ENCODE results near the gene PPM1E.

PPM1E gene

DNA sequence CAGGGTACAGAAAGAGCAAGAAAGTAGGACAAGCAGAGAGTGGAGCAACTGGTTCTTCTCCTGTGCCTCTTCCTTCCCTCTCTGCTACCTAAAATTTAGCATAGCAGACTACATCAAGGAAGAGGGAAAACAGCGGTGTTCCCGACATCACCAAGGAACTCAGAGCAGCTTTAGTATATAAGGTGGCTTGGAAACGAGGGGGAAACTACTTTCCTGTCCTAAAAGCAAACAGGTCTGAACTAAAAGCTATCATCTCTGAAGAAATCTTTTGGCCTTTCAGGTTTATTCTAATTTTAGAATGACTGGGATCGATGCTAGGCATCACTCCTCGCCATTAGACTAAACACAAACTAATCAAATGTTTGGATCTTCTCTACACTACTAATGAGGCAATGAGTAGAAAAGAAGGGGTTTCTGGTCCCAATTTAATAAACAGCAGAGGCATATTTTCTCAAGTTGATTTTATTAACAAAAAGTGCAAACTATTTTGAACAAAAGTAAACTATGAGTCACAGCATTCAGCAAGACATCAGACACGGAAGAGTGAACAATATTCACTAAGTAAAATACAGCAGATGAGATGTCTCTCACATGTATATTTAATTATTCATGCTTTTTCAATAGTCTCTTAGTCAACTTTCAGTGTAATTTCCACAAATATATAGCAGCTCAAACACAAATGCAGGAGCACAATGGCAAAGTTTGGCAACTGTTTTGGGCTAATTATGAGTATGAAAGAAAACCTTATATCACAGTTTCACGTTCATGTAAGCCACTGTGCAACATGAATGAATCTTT, 242.3 kb downstream of the PPM1E start:
- DNase-seq (ENCODE audit: extremely low spot score): no peak
- TF ChIP-seq FOXM1 (IDR thresholded peaks at IDR 0.05; ENCODE audit: borderline replicate concordance) (no peak), ZNF384 (IDR thresholded peaks at IDR 0.05) (no peak), PKNOX1 (IDR thresholded peaks at IDR 0.05) (no peak), BHLHE40 (IDR thresholded peaks at IDR 0.05; ENCODE audit: borderline replicate concordance) (no peak), FOXA1 (IDR thresholded peaks at IDR 0.05) (no peak), NFRKB (IDR thresholded peaks at IDR 0.05) (no peak), ARNT (IDR thresholded peaks at IDR 0.05) (no peak), CTBP1 (IDR thresholded peaks at IDR 0.05; ENCODE audit: borderline replicate concordance) (no peak), ELF4 (IDR thresholded peaks at IDR 0.05) (no peak), LEF1 (IDR thresholded peaks at IDR 0.05; ENCODE audit: borderline replicate concordance) (no peak), L3MBTL2 (conservative IDR thresholded peaks at IDR 0.05) (no peak), SP1 (IDR thresholded peaks at IDR 0.05) (no peak), SUZ12 (IDR thresholded peaks at IDR 0.05) (no peak)
- CTCF ChIA-PET: no interaction called here
- POLR2A ChIA-PET: no interaction called here

- no peak for DNase-seq (ENCODE audit: extremely low spot score)
- POLR2A ChIA-PET: no interaction called here
- CTCF ChIA-PET: no interaction called here
- TF ChIP-seq TARDBP (IDR thresholded peaks at IDR 0.05) (no peak), SP1 (IDR thresholded peaks at IDR 0.05) (no peak), PKNOX1 (IDR thresholded peaks at IDR 0.05) (no peak), ARNT (IDR thresholded peaks at IDR 0.05) (no peak)
These were observed 243.2 kb downstream of the PPM1E start for GRCh38 chr17:58998871-58999270.

- POLR2A ChIA-PET: no interaction called here
- CTCF ChIA-PET: no interaction called here
- no peak for TF ChIP-seq SUZ12 (IDR thresholded peaks at IDR 0.05)
- no peak for TF ChIP-seq HDGF (IDR thresholded peaks at IDR 0.05; ENCODE audit: borderline replicate concordance)
- TF ChIP-seq ARNT (IDR thresholded peaks at IDR 0.05): no peak
- TF ChIP-seq FOXM1 (IDR thresholded peaks at IDR 0.05; ENCODE audit: borderline replicate concordance): no peak
- TF ChIP-seq ELF4 (IDR thresholded peaks at IDR 0.05): no peak
- no peak for TF ChIP-seq CTBP1 (IDR thresholded peaks at IDR 0.05; ENCODE audit: borderline replicate concordance)
- TF ChIP-seq LEF1 (IDR thresholded peaks at IDR 0.05; ENCODE audit: borderline replicate concordance): no peak
- no peak for TF ChIP-seq FOXA1 (IDR thresholded peaks at IDR 0.05)
- no peak for DNase-seq (ENCODE audit: extremely low spot score)
These were observed 243.8 kb downstream of the PPM1E start for GRCh38 chr17:58999500-58999899.

DNA sequence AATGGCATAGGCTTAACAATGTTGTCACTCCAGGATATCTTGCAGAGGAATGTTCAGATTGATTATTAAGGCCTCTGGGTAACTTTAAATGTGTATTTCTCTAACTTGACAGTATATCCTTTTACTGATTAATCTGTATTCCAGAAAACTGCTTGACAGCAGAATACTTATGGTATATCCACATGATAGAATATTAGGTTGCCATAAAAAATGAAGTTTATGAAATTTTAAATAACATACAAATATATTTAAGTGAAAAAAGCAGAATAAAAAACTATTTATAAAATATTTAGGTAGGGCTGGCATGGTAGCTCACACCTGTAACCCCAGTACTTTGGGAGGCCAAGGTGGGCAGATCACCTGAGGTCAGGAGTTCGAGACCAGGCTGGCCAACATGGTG, 244.4 kb downstream of the PPM1E start:
- ChIA-PET POLR2A (no interaction called here), CTCF (interaction anchor here (0.6 kb wide), 1 partner anchor 287 kb away, joined by 3 read pairs; no protein-coding TSS in a partner anchor)
- DNase-seq (ENCODE audit: extremely low spot score): no peak
- TF ChIP-seq SP1 (IDR thresholded peaks at IDR 0.05) (no peak), ELF4 (IDR thresholded peaks at IDR 0.05) (no peak), FOXM1 (IDR thresholded peaks at IDR 0.05; ENCODE audit: borderline replicate concordance) (no peak), LEF1 (IDR thresholded peaks at IDR 0.05; ENCODE audit: borderline replicate concordance) (no peak), ZNF384 (IDR thresholded peaks at IDR 0.05) (no peak), TARDBP (IDR thresholded peaks at IDR 0.05) (no peak), PKNOX1 (IDR thresholded peaks at IDR 0.05) (no peak), NFRKB (IDR thresholded peaks at IDR 0.05) (no peak), HDGF (IDR thresholded peaks at IDR 0.05; ENCODE audit: borderline replicate concordance) (no peak), ARNT (IDR thresholded peaks at IDR 0.05) (no peak), L3MBTL2 (conservative IDR thresholded peaks at IDR 0.05) (no peak)

DNA sequence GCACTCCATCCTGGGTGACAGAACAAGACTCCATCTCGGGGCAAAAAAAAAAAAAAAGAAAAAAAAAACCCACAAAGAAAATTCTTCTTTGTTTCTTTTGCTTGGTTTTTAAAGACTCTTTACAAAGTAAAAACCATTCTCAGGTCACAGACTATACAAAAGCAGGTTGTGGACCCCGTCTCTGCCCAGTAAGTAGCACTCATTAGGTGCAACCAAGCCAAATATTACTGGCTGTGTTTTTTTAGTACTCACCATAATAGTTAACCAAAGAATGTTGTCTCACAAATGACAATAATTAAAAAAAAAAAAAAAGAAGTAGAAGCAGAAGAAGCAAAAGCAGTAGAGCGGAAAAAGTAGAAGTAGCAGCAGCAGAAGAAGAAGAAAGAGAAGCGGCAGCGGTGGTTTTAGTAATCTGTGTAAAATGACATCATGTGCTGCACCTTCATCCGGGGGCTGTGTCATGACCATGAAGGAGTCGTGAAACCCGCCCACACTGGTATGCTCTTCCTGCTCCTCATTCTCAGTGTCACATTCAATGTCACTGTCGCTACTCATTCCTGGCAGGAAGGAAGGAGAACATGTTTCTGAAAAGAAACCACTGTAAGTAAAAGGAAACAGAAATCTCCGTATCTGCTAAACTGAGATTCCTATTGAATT, 245.6 kb downstream of the PPM1E start:
- no peak for TF ChIP-seq FOXA1 (IDR thresholded peaks at IDR 0.05)
- no peak for TF ChIP-seq LEF1 (IDR thresholded peaks at IDR 0.05; ENCODE audit: borderline replicate concordance)
- no peak for TF ChIP-seq FOXM1 (IDR thresholded peaks at IDR 0.05; ENCODE audit: borderline replicate concordance)
- no peak for TF ChIP-seq BHLHE40 (IDR thresholded peaks at IDR 0.05; ENCODE audit: borderline replicate concordance)
- no peak for TF ChIP-seq ARNT (IDR thresholded peaks at IDR 0.05)
- no peak for TF ChIP-seq HDGF (IDR thresholded peaks at IDR 0.05; ENCODE audit: borderline replicate concordance)
- no peak for TF ChIP-seq NFRKB (IDR thresholded peaks at IDR 0.05)
- TF ChIP-seq PKNOX1 (IDR thresholded peaks at IDR 0.05): no peak
- TF ChIP-seq CTBP1 (IDR thresholded peaks at IDR 0.05; ENCODE audit: borderline replicate concordance): no peak
- TF ChIP-seq ELF4 (IDR thresholded peaks at IDR 0.05): no peak
- ChIA-PET CTCF (no interaction called here), POLR2A (no interaction called here)
- DNase-seq (ENCODE audit: extremely low spot score): no peak

DNA sequence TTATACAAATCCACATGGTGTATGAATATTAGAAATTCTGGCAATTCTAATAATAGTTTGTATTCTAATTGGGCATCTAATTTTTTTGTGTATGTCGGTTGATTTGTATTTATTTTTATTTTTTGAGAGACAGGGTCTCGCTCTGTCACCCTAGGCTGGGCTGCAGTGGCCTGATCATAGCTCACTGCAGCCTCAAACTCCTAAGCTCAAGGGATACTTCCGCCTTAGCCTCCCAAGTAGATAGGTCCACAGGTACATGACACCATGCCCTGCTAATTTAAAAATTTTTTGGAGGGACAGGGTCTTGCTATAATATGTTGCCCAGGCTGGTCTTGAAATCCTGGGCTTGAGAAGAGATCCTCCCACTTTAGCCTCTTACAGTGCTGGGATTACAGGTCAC, 246.5 kb downstream of the PPM1E start:
- ChIA-PET CTCF (no interaction called here), POLR2A (no interaction called here)
- no peak for TF ChIP-seq SUZ12 (IDR thresholded peaks at IDR 0.05)
- no peak for TF ChIP-seq FOXK2 (IDR thresholded peaks at IDR 0.05)
- no peak for DNase-seq (ENCODE audit: extremely low spot score)
